Erythroblast (primary cell): ENCODE results near the gene WNK4.

Source experiments
- DNase-seq, 2 experiments: peaks; one replicate each; lab custom pipeline; 2025; lab: John Stamatoyannopoulos, UW
- GATA1 ChIP-seq: IDR thresholded peaks from 2 replicates; pipeline ENCODE4 v1.6.1; 2011; ENCODE audit warnings: low read depth, mild to moderate bottlenecking, control low read depth, low read length, moderate library complexity
- POLR2A ChIP-seq: IDR thresholded peaks from 2 replicates; pipeline ENCODE4 v1.6.1; 2011; ENCODE audit warnings: mild to moderate bottlenecking, low read length

The WNK4 gene

GRCh38 chr17:42832934-42833766 lies 52.7 kb downstream of the WNK4 start, which contains the start of gene PSME3:
PSME3 (plus strand) TSS chr17:42833397; CDS start chr17:42833632, 235 bp downstream.
- peak; percentile 95 to 96 for DNase-seq
- TF ChIP-seq GATA1: no peak
- TF ChIP-seq POLR2A: peak; percentile 97

- DNase-seq: peak in 1 of 2 experiments; percentile 51
- TF ChIP-seq GATA1 (no peak), POLR2A (no peak)
Measured at GRCh38 chr17:42833767-42834422, 53.5 kb downstream of the WNK4 start.

GRCh38 chr17:42835732-42836131 lies 55.3 kb downstream of the WNK4 start:
- DNase-seq: peak; percentile 12 to 51
- no peak for TF ChIP-seq GATA1
- TF ChIP-seq POLR2A: no peak

GRCh38 chr17:42841975-42842685 lies 61.7 kb downstream of the WNK4 start:
- no peak for DNase-seq
- no peak for TF ChIP-seq GATA1
- TF ChIP-seq POLR2A: no peak

- no peak for TF ChIP-seq GATA1
- TF ChIP-seq POLR2A: no peak
- peak; percentile 55 to 80 for DNase-seq
Measured at GRCh38 chr17:42843358-42843934, 63.0 kb downstream of the WNK4 start.

GRCh38 chr17:42844271-42844670 lies 63.9 kb downstream of the WNK4 start, which contains the start of gene AOC2:
AOC2 (plus strand) TSS chr17:42844580; CDS start chr17:42844627, 47 bp downstream.
- TF ChIP-seq GATA1: no peak
- no peak for TF ChIP-seq POLR2A
- no peak for DNase-seq

GRCh38 chr17:42844761-42845555 lies 64.5 kb downstream of the WNK4 start:
- no peak for DNase-seq
- no peak for TF ChIP-seq POLR2A
- no peak for TF ChIP-seq GATA1

GRCh38 chr17:42845556-42845917 lies 65.1 kb downstream of the WNK4 start:
- no peak for DNase-seq
- TF ChIP-seq POLR2A (no peak), GATA1 (no peak)

GRCh38 chr17:42845918-42846593 lies 65.6 kb downstream of the WNK4 start:
- no peak for TF ChIP-seq POLR2A
- DNase-seq: no peak
